ENCODE results near the gene CLC.

GRCh38 chr19:39731685-39732084 lies 6.1 kb downstream of the CLC start:
- TF ChIP-seq CTCF (IDR thresholded peaks at IDR 0.05), result no peak
- no peak for TF ChIP-seq POLR2AphosphoS5 (IDR thresholded peaks at IDR 0.05)

Data from prostate gland (tissue), 2 donors.